GM21515 (cell line): Measurements from ENCODE around the gene ROCK2.

ENCODE experiments used
- ATAC-seq: cut with Tn5 transposase; IDR thresholded peaks from one replicate; pipeline ENCODE4 v1.9.1; 2021; ENCODE audit not compliant: unreplicated experiment

ROCK2 gene

DNA sequence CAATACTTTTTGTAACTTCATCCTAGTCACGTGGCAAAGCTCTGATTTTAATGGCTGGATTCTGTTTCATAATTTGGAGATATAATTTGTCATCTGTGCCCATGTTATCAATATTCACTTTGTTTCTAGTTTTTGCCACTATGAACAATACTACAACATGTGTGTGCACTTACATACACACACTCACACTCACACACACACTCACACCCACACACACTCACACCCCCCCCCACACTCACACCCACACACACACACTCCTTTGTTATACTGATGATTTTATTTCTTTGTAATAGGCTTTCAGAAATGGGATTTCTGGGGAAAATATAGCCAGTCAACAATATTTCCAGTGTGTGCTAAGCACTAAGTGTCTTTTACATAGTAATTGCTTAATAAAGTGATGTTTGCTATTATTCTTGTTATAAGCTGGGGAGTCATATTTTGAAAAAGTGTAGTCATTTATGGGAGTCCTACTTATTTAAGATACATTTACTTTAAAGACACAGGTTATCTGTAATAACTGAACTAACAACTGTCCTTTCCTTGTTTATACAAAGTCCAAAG lies 22.8 kb upstream of the ROCK2 start:
- ATAC-seq = no peak

DNA sequence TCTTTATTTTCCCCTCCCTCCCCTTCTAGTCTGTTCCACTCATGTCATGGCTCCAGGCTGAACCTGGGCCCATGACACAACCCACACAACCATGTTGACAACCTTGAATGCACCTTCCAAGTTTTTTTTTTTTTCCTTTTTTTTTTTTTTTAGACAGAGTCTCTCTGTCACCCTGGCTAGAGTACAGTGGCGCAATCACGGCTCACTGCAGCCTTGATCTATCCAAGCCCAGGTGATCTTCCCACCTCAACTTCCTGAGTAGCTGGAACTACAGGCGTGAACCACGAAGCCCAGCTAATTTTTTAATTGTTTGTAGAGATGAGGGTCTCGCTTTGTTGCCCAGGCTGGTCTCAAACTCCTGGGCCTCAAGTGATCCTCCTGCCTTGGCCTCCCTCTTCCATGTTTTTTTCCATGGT lies 21.9 kb upstream of the ROCK2 start:
- no peak for ATAC-seq

DNA sequence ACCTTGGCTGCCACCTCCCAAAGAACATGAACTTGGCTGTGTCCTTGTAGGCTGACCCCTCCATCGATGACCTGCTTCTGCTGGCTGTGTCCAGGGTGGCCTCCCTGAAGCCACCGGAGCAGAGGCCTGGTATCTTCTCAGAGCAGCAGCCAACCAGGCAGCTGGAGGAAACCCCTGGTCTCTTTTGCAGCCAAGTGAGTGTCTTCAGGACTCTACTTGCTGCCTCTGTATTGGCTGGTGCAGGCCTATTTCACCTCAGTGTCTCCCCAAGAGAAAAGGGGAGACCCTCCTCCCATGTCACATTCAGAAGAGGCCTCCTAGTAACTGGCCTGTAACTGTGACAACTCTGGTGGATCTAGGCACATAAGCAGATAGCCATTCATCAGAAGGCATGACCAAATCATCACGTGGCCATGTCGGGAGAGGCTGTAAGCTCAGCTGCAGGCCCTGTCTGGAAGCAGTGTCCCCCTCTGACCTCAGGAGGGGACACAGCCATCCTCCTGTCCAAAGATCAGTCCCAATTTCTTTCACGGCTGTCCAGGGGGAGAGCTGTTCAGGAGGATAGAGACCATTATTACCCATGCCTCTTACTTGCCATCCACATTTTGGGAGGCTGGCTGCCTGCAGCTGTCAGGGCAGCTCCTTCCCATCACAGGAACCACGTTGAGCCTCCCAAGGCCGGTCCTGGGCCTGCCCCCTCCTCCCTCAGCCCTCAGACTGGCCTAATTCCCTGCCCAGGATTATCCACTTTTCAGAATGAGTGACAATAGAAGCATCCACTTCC lies 20.9 kb upstream of the ROCK2 start:
- ATAC-seq = no peak

DNA sequence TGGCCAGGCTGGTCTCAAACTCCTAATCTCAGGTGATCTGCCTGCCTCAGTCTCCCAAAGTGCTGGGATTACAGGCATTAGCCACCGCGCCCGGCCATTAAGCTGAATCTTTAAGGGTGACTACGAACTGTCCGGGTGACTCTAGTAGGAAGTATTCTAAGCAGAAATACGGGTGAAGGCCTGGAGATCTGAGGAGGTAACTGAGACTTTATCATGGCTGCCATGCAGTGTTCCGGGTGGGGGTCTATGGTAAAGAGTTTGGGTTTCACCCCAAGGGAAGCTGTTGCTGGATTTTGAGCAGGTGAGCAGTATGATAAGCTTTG lies 20.1 kb upstream of the ROCK2 start:
- ATAC-seq = no peak

DNA sequence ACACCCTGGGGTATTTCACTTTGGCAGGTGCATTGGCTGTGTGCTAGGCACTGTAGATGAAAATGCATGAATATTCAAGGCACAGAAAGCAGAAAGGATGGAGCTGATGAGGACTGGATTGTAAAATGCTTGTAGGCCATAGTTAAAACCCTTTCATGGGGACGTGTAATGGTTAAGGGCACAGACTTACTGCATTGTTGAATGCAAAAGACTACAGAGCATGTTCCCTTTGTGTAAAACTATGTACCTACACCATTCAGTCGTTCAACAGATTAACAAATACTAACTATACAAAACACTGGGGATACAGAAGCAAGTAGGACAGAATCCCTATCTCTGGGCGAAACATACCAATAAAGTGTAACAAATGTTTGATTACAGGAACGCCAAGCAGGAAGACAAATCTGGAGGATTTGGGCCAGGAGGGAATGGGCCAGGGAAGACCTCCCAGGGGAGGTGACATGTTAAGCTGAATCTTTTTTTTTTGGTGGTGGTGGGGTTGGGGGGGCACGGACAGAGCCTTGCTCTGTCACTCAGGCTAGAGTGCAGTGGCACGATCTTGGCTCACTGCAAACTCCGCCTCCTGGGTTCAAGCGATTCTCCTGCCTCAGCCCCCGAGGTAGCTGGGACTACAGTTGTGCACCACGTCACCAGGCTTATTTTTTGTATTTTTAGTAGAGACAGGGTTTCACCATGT lies 19.6 kb upstream of the ROCK2 start:
- no peak for ATAC-seq

DNA sequence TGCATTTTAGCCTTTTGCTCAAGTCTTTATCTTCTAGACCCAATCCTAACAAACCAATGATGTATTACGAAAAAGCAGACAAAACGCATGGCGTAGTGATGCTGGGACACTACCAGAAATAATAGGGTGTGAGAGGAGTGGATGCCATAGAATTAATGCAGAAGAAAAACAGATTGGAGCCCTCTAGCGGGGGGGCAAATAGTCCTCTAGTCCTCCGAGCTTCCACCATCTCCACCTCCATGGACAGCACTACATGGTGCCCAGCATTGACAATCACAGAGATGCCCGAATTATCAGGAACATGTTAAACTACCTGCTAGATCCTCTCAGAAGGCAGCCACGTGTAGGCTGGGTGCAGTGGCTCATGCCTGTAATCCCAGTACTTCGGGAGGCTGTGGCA lies 15.4 kb upstream of the ROCK2 start:
- ATAC-seq = no peak

DNA sequence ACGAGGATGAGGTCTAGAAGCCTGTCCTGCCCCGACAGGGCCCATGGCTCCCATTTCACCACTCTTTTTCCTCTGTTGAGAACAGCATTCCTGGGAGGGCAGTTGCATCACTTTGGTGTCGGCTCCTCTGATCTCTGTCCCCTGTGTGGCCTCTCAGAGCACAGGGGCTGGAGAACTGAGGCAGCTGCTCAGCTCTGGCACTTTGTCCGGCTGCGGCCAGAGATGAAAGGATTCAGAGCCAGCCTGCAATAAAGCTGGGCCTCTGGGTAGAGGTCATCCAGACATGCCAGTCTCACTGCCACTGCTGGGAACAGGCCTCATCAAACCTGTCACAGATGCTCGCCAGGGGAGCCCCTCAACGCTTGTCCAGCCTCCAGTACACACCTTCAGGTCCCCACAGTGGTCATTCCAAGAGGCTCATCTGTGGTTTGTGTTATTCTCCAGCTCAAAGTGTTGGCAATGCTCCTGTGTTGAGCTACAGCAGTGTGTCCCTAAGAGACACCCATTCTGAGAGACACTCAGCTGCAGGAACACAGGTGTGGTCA lies 13.1 kb upstream of the ROCK2 start:
- ATAC-seq = no peak

DNA sequence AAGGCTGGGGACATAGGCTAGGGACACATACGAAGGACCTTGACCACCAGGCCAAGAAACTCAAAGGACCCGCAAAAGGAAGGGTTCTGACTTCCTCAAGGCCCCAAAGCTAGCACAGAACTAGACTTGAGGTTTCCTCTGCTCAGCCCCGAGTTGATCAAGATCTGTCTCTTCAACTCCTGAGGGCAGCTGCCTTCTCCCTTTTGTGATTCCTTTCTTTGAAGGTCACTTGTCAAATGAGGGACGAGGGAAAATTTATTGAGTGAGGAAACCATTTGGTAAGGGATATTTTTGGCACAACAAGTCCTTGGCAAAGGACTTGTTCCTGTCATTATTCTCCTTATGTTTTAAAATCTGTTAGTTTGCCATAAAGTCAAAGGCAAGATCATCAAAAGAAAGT lies 12.3 kb upstream of the ROCK2 start:
- no peak for ATAC-seq

DNA sequence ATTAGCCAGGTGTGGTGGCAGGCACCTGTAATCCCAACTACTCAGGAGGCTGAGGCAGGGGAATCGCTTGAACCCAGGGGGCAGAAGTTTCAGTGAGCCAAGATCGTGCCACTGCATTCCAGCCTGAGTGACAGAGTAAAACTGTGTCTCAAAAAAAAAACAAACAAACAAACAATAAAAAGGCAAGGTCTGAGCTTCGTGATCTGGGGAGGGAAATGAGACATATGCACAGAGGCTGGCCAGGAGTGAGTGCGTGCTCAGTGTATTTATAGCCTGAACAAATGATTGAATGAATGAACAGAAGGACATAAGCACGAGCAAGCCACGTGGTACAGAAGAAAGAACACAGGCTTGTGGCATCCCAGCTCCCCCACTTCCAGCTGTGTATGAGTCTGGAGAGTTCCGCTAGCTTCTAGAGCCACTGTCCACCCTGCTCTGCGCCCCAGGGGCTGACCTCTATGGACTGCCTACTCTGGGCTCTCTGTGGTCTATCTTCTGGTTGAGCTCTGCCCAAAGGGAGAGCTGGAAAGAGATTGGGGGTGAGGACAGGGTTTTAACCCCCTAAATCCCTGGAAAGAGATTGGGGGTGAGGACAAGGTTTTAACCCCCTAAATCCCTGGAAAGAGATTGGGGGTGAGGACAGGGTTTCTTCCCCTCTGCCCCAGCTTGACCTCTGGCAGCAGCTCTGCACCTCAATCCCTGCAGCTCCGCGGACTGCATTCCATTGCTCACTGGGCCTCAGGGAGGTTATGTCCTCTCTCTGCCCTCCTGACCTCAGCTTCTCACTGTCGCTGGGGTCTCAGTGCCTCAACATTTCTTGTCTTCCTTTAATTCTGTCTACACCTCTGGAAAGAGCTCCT lies 11.0 kb upstream of the ROCK2 start:
- ATAC-seq = no peak

DNA sequence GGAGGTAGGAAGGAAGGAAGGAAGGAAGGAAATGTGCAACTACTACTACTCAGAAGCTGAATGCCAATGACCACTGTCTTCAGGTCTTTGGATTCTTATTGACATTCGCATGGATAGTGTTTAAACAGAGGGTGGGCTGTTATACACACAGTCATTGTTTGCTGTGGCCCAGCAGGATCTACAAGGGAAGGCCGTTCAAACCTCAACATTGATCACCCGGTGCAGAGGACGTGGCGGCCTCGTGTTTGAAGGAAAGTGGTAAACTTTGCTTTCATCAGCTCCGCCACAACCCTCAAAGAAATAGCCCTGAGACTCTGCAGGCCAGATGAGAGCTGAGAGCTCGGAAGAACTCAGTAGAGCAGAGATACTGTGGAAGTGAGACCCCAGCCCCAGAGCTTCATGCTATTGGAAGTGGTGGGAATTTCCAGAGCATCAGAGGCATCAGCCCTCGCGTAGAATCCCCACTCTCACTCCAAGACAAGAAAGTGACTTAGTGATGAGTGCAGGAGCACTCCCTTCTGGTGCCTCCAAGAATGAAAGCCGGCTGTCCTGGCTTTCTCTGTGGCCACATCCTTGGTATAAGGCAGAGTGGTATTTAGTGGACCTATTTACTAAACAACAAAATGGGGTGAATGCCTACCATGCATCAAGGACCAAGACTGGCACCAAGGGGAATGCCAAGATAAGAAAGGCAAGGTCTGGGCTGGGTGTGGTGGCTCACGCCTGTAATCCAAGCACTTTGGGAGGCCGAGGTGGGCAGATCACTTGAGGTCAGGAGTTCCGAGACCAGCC lies 10.1 kb upstream of the ROCK2 start:
- no peak for ATAC-seq

DNA sequence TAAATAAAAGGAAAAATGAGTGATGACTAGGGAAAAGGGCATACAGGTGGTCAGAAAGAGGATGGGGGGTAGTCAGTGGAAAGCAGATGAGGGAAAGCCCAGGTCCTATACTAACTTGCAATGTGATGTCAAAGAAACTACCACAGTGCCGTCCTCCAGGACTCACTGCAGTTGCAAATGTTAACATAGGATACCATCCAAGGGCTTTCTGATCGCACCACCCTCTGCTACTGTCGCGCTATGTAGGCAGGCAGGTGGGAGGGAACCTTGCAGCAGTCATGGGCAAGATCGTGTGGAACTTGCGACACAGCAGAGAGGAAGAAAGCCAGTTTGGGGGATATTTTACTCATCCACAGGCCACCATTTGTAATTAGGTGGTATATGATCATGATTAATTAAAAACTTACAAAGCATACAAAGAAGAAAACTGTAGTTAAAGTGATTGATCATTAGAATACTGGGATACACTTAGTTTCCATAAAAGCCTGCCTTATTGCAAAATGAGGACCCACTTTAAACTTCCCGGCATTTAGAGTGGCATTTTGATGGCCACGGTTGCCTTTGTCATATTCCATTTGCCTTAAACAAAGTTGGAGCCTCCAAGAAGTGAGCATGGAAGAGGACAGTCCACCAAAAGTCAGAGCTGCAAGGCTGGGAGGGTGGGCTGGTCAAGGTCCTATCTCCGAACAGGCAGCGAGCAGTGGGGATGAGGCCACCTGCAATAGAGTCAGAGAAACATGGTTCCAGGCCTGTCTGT lies 8.5 kb upstream of the ROCK2 start:
- no peak for ATAC-seq

DNA sequence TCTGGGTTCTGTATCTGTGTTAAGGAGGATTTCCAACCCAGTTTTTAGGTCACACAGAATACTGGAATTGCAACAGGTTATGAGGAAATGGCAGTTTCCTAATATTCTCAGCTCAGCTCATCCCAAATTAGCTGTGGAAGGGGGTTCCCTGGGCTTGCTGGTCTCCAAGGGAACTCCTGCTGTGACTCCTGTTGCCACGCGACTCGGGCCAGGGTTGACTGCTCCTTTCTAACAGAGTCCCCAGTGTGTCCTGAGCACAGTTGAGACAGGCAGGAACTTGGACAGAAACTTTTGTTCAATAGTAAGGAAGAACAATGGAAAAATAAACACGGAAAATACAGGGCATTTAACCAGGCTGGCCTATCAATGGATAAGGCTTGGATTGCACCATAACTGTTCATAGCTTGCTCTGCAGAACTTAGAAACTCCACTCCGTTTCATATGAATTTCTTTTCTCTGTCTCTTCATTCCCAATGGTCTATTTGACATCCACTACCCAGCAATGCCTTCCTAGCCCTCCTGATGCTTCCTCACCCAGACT lies 3.8 kb upstream of the ROCK2 start:
- no peak for ATAC-seq

DNA sequence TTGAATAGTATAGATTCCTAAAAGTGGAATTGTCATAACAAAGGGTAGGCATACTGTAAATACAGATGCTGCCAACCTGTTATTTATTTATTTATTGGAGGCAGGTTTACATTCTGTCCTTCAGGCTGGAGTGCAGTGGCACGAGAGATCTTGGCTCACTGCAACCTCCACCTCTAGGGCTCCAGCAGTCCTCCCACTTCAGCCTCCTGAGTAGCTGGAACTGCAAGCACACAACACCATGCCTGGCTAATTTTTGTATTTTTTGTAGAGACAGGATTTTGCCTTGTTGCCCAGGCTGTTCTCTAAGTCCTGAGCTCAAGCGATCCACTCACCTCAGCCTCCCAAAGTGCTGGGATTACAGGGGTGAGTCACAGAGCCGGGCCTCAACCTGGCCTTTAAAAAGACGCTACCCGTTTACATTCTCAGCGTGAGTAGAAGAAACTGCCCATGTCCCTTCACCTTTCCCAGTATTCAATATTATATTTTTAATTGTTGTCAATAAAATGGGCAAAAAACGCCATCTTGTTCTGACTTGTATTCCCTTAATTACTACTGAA lies 3.0 kb upstream of the ROCK2 start:
- ATAC-seq = no peak

DNA sequence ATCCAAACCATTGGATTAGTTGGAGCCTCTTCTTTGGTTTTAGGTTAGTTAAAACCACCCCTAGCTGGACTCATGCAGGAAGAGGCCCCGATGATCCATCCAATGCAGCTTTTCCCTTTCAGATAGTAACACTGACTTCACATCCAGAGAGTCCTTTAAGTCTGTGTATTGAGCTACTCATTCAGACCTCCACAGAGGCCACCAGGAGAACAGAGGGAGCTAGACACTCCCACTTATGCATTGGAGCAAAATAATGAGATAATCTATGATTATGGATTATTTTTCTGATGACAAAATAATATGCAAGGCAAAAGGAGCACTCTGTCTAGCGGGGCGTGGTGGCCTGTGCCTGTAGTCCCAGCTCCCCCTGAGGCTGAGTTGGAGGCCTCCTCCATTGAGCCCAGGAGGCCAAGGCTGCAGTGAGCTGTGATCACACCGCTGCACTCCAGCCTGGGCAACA lies 1.6 kb upstream of the ROCK2 start:
- no peak for ATAC-seq

DNA sequence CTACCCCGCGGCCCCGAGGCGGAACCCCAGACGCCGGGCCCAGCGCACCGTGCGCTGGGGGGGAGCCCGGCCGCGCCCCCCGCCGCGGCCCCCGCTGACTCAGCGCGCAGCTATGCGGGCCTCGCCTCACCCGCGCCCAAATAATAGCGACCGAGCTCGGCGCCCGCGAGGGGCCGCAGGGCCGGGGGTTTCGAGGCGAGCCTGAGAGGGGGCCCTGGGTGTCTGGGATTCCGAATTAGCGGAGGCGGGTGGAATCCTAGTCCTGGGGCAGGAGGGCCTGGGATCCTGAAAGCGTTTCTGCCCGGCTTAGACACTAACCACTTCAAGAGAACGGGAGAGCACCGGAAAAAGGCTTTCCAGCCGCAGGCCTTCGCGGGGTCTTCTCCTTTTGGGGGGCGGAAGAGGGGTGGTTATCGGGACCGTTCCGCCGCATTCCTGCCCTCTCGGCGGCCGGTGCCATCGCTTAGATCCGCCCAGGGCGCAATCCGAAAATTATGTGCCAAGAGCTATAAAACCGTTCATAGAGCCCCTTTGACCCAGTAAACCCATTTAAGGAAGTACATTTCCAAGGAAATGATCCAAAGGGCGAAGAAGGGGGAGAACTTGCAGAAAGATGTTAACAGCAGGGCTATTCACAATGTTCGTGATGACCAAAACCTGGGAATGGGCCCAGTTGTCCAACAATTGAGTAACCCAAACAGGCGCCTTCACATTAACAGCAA lies 681 bp upstream of the ROCK2 start:
- ATAC-seq = peak; percentile 31

DNA sequence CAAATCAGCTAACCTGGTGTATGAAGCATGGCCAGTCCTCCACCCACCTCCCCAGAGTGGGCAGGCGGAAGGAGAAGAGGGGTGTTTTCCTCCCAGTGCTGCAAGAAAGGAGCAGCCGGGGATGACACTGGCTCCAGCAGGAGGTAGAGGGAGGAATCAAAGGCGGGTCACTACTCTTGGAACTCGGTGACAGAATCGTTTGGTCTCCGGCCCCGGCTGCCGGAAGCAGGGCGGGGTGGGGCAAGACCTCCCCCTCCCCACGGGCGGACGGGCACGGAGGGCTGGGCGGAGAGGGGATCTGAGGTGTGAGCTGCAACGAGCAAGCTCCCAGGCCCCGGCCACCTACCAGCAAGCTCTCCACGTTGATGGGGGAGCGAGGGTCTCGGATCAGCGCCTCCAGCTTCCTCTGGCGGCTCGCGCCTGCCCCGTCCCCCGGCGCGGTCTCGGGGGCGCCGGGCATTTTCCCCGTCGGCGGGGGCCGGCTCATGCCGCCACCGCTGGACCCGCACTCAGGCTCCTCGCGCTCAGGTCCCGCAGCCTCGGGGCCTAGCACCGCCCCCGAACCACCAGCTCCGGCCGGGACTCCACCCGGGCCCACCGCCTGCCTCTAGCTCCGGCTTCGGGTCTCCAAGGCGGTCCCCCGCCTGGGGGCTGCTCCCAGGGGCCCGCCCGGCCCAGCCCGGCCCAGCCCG lies 640 bp downstream of the ROCK2 start:
- ATAC-seq = peak; percentile 29

DNA sequence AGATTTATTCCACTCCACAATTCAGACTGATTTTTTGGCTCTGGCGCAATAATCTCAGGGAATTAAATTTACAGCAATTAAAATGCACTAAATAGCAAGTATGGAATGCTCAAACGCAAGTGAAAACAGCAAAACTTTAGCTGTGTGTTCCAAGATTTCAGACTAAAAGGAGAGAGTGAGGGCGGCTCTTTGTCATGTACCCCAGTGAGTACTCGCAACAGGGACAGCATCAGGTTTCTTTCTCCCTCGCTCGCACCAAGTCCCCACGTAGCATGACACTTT lies 1.1 kb downstream of the ROCK2 start:
- peak; percentile 27 for ATAC-seq
